Measurements from ENCODE around the gene CHEK1.
A peak's percentile ranks its signal among the peaks of the same experiment; 100 is the strongest.

Gene CHEK1

GRCh38 chr11:125626288-125626950 lies 1.5 kb downstream of the CHEK1 start:
- peak; percentile 82 for DNase-seq (ENCODE audit: low read depth, low spot score)

GRCh38 chr11:125627236-125627910 lies 2.4 kb downstream of the CHEK1 start:
- peak; percentile 31 for DNase-seq (ENCODE audit: low read depth, low spot score)

- no peak for DNase-seq (ENCODE audit: low read depth, low spot score)
Measured at GRCh38 chr11:125637840-125638239, 12.9 kb downstream of the CHEK1 start.

- DNase-seq (ENCODE audit: low read depth, low spot score), result no peak
Measured at GRCh38 chr11:125638315-125638714, 13.4 kb downstream of the CHEK1 start.

GRCh38 chr11:125645871-125646270 lies 20.9 kb downstream of the CHEK1 start:
- no peak for DNase-seq (ENCODE audit: low read depth, low spot score)

GRCh38 chr11:125649465-125650166 lies 24.7 kb downstream of the CHEK1 start:
- DNase-seq (ENCODE audit: low read depth, low spot score), result no peak

- no peak for DNase-seq (ENCODE audit: low read depth, low spot score)
Measured at GRCh38 chr11:125662689-125663088, 37.7 kb downstream of the CHEK1 start.

GRCh38 chr11:125663910-125664309 lies 38.9 kb downstream of the CHEK1 start:
- DNase-seq (ENCODE audit: low read depth, low spot score), result no peak

GRCh38 chr11:125667151-125667550 lies 42.2 kb downstream of the CHEK1 start:
- DNase-seq (ENCODE audit: low read depth, low spot score), result no peak

- no peak for DNase-seq (ENCODE audit: low read depth, low spot score)
Measured at GRCh38 chr11:125670172-125670571, 45.2 kb downstream of the CHEK1 start.

GRCh38 chr11:125671561-125671960 lies 46.6 kb downstream of the CHEK1 start:
- DNase-seq (ENCODE audit: low read depth, low spot score), result no peak

GRCh38 chr11:125674210-125674609 lies 49.2 kb downstream of the CHEK1 start:
- no peak for DNase-seq (ENCODE audit: low read depth, low spot score)

GRCh38 chr11:125675196-125675595 lies 50.2 kb downstream of the CHEK1 start:
- no peak for DNase-seq (ENCODE audit: low read depth, low spot score)

- DNase-seq (ENCODE audit: low read depth, low spot score), result no peak
Measured at GRCh38 chr11:125679397-125679796, 54.4 kb downstream of the CHEK1 start.

GRCh38 chr11:125679837-125680236 lies 54.9 kb downstream of the CHEK1 start:
- no peak for DNase-seq (ENCODE audit: low read depth, low spot score)

GRCh38 chr11:125680747-125681146 lies 55.8 kb downstream of the CHEK1 start, which contains the start of gene ACRV1:
Gene ACRV1 (minus strand): TSS chr11:125680847. CDS start chr11:125680780, 67 bp downstream.
- DNase-seq (ENCODE audit: low read depth, low spot score), result no peak

GRCh38 chr11:125685228-125685627 lies 60.3 kb downstream of the CHEK1 start:
- DNase-seq (ENCODE audit: low read depth, low spot score), result no peak

- DNase-seq (ENCODE audit: low read depth, low spot score), result no peak
Measured at GRCh38 chr11:125688066-125688465, 63.1 kb downstream of the CHEK1 start.

- no peak for DNase-seq (ENCODE audit: low read depth, low spot score)
Measured at GRCh38 chr11:125688632-125689031, 63.7 kb downstream of the CHEK1 start.

GRCh38 chr11:125689274-125689859 lies 64.4 kb downstream of the CHEK1 start:
- no peak for DNase-seq (ENCODE audit: low read depth, low spot score)

GRCh38 chr11:125690006-125690405 lies 65.0 kb downstream of the CHEK1 start:
- no peak for DNase-seq (ENCODE audit: low read depth, low spot score)

GRCh38 chr11:125692887-125693286 lies 67.9 kb downstream of the CHEK1 start:
- DNase-seq (ENCODE audit: low read depth, low spot score), result no peak
